Lower leg skin (tissue), 4 donors: ENCODE data around the gene DLGAP4. TPM values are rescaled to one million over a fixed set of nuclear protein-coding genes. Genes with fewer than 3 reads are reported as not detected.
A peak's percentile ranks its signal among the peaks of the same experiment; 100 is the strongest.

Experiments used
- DNase-seq, 2 donors: peaks; one replicate each; pipeline ENCODE4 v3.0.0-alpha.2; 2019; ENCODE audit warnings: low spot score in 2 of 2
- H3K4me3 ChIP-seq: fragments of 200-600 bp; sonication (generic); 2 replicates; pipeline ENCODE4 v1.5.1; 2017; ENCODE audit warnings: mild to moderate bottlenecking, low read depth; ENCODE audit not compliant: poor library complexity, severe bottlenecking
- CTCF ChIP-seq, 3 donors: fragments of 450-650 bp; IDR thresholded peaks; one replicate each; pipeline ENCODE4 v1.5.1; 2016; ENCODE audit warnings: antibody characterized with exemption in 3 of 3, mild to moderate bottlenecking in 3 of 3, moderate library complexity in 2 of 3
- POLR2A ChIP-seq, 2 donors: fragments of 450-650 bp; IDR thresholded peaks; one replicate each; pipeline ENCODE4 v1.6.1; 2016 to 2017; ENCODE audit warnings: antibody characterized with exemption in 2 of 2, mild to moderate bottlenecking in 1 of 2, moderate library complexity in 1 of 2
- WGBS, 2 donors: methylation state at CpG; one replicate each; pipeline ENCODE4 v1.1.5; 2018; 5-methylcytosine and 5-hydroxymethylcytosine counted together
- intact Hi-C: fragments of 100-400 bp; cut with DNase I; formaldehyde crosslinking; loops from one replicate; pipeline ENCODE4 v1.15.0; 2023; ENCODE audit warnings: low total_unique reads
- total RNA-seq, 4 donors: library from RNA; depleted of rRNA; stranded (reverse); fragments of >200 nt; gene quantifications; one replicate each; pipeline ENCODE4 v1.1.0, GENCODE V29; 2016

Gene DLGAP4
- total RNA-seq, 4 donors from 2014 or later: 75.9 to 162 (median 87.7) TPM

DNA sequence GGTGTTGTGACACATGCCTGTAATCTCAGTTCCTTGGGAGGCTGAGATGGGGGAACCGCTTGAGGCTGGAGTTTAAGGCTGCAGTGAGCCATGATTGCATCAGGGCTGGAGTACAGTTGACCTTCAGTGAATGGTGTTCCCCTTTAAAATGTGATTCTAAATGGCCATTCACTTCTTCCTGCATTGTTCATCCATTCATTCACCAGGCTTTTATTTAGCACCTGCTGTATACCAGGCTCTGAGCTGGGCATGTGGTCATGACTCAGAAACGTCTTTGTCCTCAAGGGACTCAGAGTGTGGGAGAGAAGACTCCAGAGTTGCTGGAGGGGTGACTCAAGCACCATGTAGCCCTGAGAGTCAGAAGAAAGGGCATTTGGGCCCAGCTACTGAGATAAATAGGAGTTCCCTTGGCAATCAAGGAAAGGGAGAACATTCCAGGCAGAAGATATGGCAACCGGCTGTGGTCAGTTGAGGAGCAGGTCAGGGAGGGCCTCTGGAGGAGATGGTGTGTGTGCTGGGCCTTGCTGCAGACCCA lies 101.1 kb downstream of the DLGAP4 start:
- H3K4me3 ChIP-seq: no peak overlapping the region
- DNase-seq: no peak
- WGBS, 2 donors: 76 to 80% methylated on average over 3 of the region's 3 CpGs
- no peak for TF ChIP-seq POLR2A (IDR thresholded peaks at IDR 0.05)
- TF ChIP-seq CTCF (IDR thresholded peaks at IDR 0.05): no peak
- intact Hi-C loops: no loop called here

DNA sequence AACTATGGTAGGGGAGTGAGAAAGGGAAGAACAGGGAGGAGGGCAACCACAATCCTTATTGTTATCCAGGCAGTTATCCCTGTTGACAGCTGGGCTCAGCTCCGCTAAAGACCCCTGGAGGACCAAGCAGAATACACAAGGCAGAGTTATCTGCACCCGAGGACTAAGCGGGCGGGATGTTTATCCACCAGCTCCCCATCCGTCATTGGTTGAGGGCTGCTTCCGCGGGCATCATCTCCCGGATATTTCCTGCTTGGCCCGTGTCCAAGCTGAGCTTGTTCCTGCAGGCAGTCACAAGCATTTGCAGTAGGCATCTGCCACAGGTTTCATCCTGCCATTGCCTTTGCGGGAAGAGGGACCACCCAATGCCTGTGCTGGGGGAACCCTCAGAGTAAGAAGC lies 102.1 kb downstream of the DLGAP4 start:
- TF ChIP-seq POLR2A (IDR thresholded peaks at IDR 0.05) (no peak), CTCF (IDR thresholded peaks at IDR 0.05) (no peak)
- 26 to 41% methylated on average over 10 of the region's 10 CpGs for WGBS, 2 donors
- no peak overlapping the region for H3K4me3 ChIP-seq
- DNase-seq: peak; percentile 37 to 92
- intact Hi-C loops: no loop called here

- DNase-seq: no peak
- intact Hi-C loops: no loop called here
- TF ChIP-seq CTCF (IDR thresholded peaks at IDR 0.05): no peak
- no peak for TF ChIP-seq POLR2A (IDR thresholded peaks at IDR 0.05)
- H3K4me3 ChIP-seq: no peak overlapping the region
- WGBS, 2 donors: 80 to 87% methylated on average over 7 of the region's 7 CpGs
Observed at GRCh38 chr20:36411861-36412454, 105.8 kb downstream of the DLGAP4 start.

DNA sequence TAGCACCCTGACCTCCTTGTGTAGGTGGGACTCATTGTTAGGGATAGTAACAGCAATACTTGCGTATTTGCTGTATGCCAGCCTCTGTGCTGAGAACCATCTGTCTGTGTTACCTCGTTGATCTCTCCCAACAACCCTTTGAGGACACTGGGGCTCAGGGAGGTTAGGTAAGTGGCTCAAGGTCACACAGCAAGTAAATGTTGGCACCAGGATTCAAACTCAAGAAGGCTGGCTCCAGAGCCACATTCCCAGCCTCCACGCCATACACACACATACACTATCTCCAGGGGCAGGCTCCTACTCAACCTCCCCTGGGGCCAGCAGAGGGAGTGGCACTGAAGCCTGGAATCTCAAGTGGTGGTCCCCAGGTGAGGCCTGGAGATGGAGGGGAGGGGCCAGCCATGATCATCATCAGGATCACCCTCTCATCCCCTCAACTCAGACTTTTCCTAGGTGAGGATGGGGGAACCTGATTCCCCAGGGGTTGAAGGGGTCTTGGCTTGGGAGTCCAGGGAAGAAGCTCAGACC lies 109.4 kb downstream of the DLGAP4 start:
- intact Hi-C loops: no loop called here
- TF ChIP-seq POLR2A (IDR thresholded peaks at IDR 0.05) (no peak), CTCF (IDR thresholded peaks at IDR 0.05) (no peak)
- DNase-seq: no peak
- H3K4me3 ChIP-seq: no peak overlapping the region
- 79 to 91% methylated on average over 3 of the region's 3 CpGs for WGBS, 2 donors

- intact Hi-C loops: no loop called here
- no peak for DNase-seq
- TF ChIP-seq CTCF (IDR thresholded peaks at IDR 0.05) (no peak), POLR2A (IDR thresholded peaks at IDR 0.05) (no peak)
- H3K4me3 ChIP-seq: no peak overlapping the region
- 79 to 82% methylated on average over 7 of the region's 7 CpGs for WGBS, 2 donors
Observed at GRCh38 chr20:36418711-36419110, 112.6 kb downstream of the DLGAP4 start.
